Measurements from ENCODE around the gene MET. TPM values are rescaled to one million over a fixed set of nuclear protein-coding genes. Genes with fewer than 3 reads are reported as not detected.

Gene MET
- total RNA-seq, 3 donors from 2014 or later: 15.6 to 35.1 (median 31.0) TPM

GRCh38 chr7:116726149-116726548 lies 54.2 kb downstream of the MET start:
- no peaks in the 10 kb centered on the region for H3K4me1 ChIP-seq (ENCODE audit: low read depth)
- ATAC-seq: peak; percentile 63
- no peaks in the 10 kb centered on the region for H3K9me3 ChIP-seq
- no peak overlapping the region for H3K4me3 ChIP-seq
- intact Hi-C loops (cut with DNase I, micrococcal nuclease): no loop called here
- no peak for DNase-seq
- no peaks in the 10 kb centered on the region for H3K36me3 ChIP-seq (ENCODE audit: low read depth)
- TF ChIP-seq, protein P1, sequence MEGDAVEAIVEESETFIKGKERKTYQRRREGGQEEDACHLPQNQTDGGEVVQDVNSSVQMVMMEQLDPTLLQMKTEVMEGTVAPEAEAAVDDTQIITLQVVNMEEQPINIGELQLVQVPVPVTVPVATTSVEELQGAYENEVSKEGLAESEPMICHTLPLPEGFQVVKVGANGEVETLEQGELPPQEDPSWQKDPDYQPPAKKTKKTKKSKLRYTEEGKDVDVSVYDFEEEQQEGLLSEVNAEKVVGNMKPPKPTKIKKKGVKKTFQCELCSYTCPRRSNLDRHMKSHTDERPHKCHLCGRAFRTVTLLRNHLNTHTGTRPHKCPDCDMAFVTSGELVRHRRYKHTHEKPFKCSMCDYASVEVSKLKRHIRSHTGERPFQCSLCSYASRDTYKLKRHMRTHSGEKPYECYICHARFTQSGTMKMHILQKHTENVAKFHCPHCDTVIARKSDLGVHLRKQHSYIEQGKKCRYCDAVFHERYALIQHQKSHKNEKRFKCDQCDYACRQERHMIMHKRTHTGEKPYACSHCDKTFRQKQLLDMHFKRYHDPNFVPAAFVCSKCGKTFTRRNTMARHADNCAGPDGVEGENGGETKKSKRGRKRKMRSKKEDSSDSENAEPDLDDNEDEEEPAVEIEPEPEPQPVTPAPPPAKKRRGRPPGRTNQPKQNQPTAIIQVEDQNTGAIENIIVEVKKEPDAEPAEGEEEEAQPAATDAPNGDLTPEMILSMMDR (IDR thresholded peaks at IDR 0.05): no peak

DNA sequence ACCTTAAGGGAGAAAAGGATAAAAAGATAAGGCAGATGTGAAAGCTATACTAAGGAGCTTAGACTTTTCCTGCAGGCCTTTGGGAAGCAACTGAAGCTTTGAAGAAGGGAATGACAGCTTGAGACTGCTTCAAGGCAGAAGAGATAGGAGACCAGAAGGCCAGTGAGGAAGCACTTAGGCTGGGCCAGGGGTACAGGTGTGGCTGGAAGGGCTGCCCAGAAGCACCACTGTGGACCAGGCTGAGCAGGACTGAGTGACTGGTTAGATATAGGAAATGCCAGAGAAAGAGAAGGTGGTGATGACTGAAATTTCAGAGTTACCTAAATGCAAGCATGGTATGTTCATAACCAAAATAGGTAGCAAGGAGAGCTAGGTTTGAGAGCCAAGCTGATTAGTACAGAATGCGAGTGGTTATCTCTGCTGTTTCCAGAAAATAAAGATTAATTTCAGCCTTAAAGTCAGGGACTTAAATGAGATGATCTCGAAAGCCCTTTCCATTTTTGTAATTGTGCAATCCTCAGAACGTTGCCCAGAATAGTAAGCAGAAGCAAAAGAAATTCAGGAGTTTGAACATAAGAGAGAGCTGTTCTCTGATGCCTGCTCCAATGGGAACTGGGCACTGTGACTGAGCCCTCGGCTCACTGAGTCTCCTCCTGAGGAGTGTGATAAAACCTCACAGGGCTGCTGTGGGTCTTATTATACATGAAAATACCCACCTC lies 54.9 kb downstream of the MET start:
- intact Hi-C loops (cut with DNase I, micrococcal nuclease): no loop called here
- ATAC-seq (peak; percentile 19), DNase-seq (no peak)
- H3K4me3 ChIP-seq: no peak overlapping the region
- no peaks in the 10 kb centered on the region for H3K36me3 ChIP-seq (ENCODE audit: low read depth)
- H3K4me1 ChIP-seq (ENCODE audit: low read depth): no peaks in the 10 kb centered on the region
- TF ChIP-seq, protein P1 (IDR thresholded peaks at IDR 0.05): no peak
- H3K9me3 ChIP-seq: no peaks in the 10 kb centered on the region

GRCh38 chr7:116727432-116728009 lies 55.5 kb downstream of the MET start:
- Histone ChIP-seq H3K36me3 (ENCODE audit: low read depth) (no peaks in the 10 kb centered on the region), H3K4me3 (no peak overlapping the region), H3K9me3 (no peaks in the 10 kb centered on the region), H3K4me1 (ENCODE audit: low read depth) (no peaks in the 10 kb centered on the region)
- TF ChIP-seq, protein P1 (IDR thresholded peaks at IDR 0.05): no peak
- intact Hi-C loops (cut with DNase I, micrococcal nuclease): no loop called here
- peak; percentile 18 for ATAC-seq
- DNase-seq: no peak

DNA sequence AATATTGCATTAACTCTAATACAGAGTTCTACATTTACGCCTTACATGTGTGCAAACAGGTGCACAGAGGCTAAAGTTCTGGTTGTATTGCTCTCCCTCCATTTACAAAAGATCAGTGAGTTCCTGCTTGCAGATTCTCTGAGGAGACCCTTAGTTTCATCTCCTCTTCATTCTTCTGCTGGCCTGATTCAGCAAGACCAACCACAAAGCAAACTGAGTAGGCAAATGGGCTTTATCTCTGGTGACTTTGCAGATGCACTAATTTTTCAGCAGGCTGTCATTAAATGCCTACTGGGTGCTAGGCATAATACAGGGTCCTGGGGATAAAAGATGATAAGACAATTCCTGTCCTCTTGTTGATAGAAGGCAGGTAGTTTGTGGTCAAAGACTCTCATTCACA lies 56.4 kb downstream of the MET start:
- H3K9me3 ChIP-seq: no peaks in the 10 kb centered on the region
- no peak overlapping the region for H3K4me3 ChIP-seq
- no peaks in the 10 kb centered on the region for H3K4me1 ChIP-seq (ENCODE audit: low read depth)
- ATAC-seq: no peak
- no peaks in the 10 kb centered on the region for H3K36me3 ChIP-seq (ENCODE audit: low read depth)
- TF ChIP-seq, protein P1 (IDR thresholded peaks at IDR 0.05): no peak
- intact Hi-C loops (cut with DNase I, micrococcal nuclease): no loop called here
- DNase-seq: no peak

GRCh38 chr7:116730097-116731022 lies 58.4 kb downstream of the MET start:
- Histone ChIP-seq H3K4me3 (no peak overlapping the region), H3K9me3 (no peaks in the 10 kb centered on the region), H3K4me1 (ENCODE audit: low read depth) (no peaks in the 10 kb centered on the region), H3K36me3 (ENCODE audit: low read depth) (no peaks in the 10 kb centered on the region)
- intact Hi-C loops (cut with DNase I, micrococcal nuclease): no loop called here
- DNase-seq (no peak), ATAC-seq (no peak)
- TF ChIP-seq, protein P1 (IDR thresholded peaks at IDR 0.05): no peak

All from mucosa of descending colon (tissue), 3 donors.